IPS-18c (cell line): ENCODE data around the gene PLS3.
"Not testable (repeated sequence)": the region's sequence is repeated elsewhere in the genome, so short reads cannot be mapped to it uniquely, and the experiment has no call there.

Experiments used
- H3K4me3 ChIP-seq: 2 replicates; pipeline ENCODE4 v1.7.0; 2013; ENCODE audit warnings: low read depth, mild to moderate bottlenecking, low read length, moderate library complexity; ENCODE audit not compliant: insufficient read depth
- H3K9me3 ChIP-seq: one replicate; pipeline ENCODE4 v1.6.1; 2013; ENCODE audit warnings: mild to moderate bottlenecking, low read length, moderate library complexity; ENCODE audit not compliant: control insufficient read depth, insufficient read depth

The PLS3 gene

GRCh38 chrX:115591856-115592842 is 31.2 kb downstream of the PLS3 start:
- Histone ChIP-seq H3K4me3 (no peak overlapping the region), H3K9me3 (no peaks in the 10 kb centered on the region)

GRCh38 chrX:115592997-115593734 is 32.2 kb downstream of the PLS3 start:
- no peak overlapping the region for H3K4me3 ChIP-seq
- H3K9me3 ChIP-seq, result no peaks in the 10 kb centered on the region

- Histone ChIP-seq H3K9me3 (no peaks in the 10 kb centered on the region), H3K4me3 (no peak overlapping the region)
These were observed 34.1 kb downstream of the PLS3 start for GRCh38 chrX:115595049-115595448.

- Histone ChIP-seq H3K9me3 (no peaks in the 10 kb centered on the region), H3K4me3 (no peak overlapping the region)
These were observed 37.6 kb downstream of the PLS3 start for GRCh38 chrX:115598556-115598955.

- H3K9me3 ChIP-seq, result no peaks in the 10 kb centered on the region
- no peak overlapping the region for H3K4me3 ChIP-seq
These were observed 41.3 kb downstream of the PLS3 start for GRCh38 chrX:115602308-115602707.

- no peaks in the 10 kb centered on the region for H3K9me3 ChIP-seq
- H3K4me3 ChIP-seq, result no peak overlapping the region
These were observed 41.9 kb downstream of the PLS3 start for GRCh38 chrX:115602729-115603389.

GRCh38 chrX:115603534-115604074 is 42.6 kb downstream of the PLS3 start:
- Histone ChIP-seq H3K9me3 (no peaks in the 10 kb centered on the region), H3K4me3 (no peak overlapping the region)

GRCh38 chrX:115606861-115607260 is 45.9 kb downstream of the PLS3 start:
- Histone ChIP-seq H3K9me3 (no peaks in the 10 kb centered on the region), H3K4me3 (no peak overlapping the region)

- Histone ChIP-seq H3K4me3 (no peak overlapping the region), H3K9me3 (no peaks in the 10 kb centered on the region)
These were observed 48.6 kb downstream of the PLS3 start for GRCh38 chrX:115609621-115610020.

GRCh38 chrX:115616943-115617563 is 56.1 kb downstream of the PLS3 start:
- Histone ChIP-seq H3K9me3 (no peaks in the 10 kb centered on the region), H3K4me3 (no peak overlapping the region)

GRCh38 chrX:115622534-115622933 is 61.6 kb downstream of the PLS3 start:
- H3K9me3 ChIP-seq, result no peaks in the 10 kb centered on the region
- no peak overlapping the region for H3K4me3 ChIP-seq

GRCh38 chrX:115624916-115625315 is 63.9 kb downstream of the PLS3 start:
- Histone ChIP-seq H3K9me3 (no peaks in the 10 kb centered on the region), H3K4me3 (no peak overlapping the region)

GRCh38 chrX:115625572-115626301 is 64.8 kb downstream of the PLS3 start:
- Histone ChIP-seq H3K4me3 (no peak overlapping the region), H3K9me3 (no peaks in the 10 kb centered on the region)

GRCh38 chrX:115630204-115630603 is 69.2 kb downstream of the PLS3 start:
- no peak overlapping the region for H3K4me3 ChIP-seq
- no peaks in the 10 kb centered on the region for H3K9me3 ChIP-seq

GRCh38 chrX:115632455-115632854 is 71.5 kb downstream of the PLS3 start:
- H3K9me3 ChIP-seq, result no peaks in the 10 kb centered on the region

GRCh38 chrX:115633397-115633796 is 72.4 kb downstream of the PLS3 start:
- not testable (repeated sequence) for H3K4me3 ChIP-seq, H3K9me3 ChIP-seq

More at GRCh38 chrX:115632455-115632854, 71.5 kb downstream of the PLS3 start:
- no peak overlapping the region for H3K4me3 ChIP-seq
